ENCODE results near the gene NPY4R.
"Not testable (repeated sequence)": the region's sequence is repeated elsewhere in the genome, so short reads cannot be mapped to it uniquely, and the experiment has no call there.

Gene NPY4R

GRCh38 chr10:46465765-46466164 is at the start of gene NPY4R:
Gene NPY4R, minus strand, starts transcription at chr10:46465958. Its CDS starts 3,323 bp downstream, at chr10:46462635.
- not testable (repeated sequence) for H3K4me3 ChIP-seq (ENCODE audit: low read depth, low read length)

DNA sequence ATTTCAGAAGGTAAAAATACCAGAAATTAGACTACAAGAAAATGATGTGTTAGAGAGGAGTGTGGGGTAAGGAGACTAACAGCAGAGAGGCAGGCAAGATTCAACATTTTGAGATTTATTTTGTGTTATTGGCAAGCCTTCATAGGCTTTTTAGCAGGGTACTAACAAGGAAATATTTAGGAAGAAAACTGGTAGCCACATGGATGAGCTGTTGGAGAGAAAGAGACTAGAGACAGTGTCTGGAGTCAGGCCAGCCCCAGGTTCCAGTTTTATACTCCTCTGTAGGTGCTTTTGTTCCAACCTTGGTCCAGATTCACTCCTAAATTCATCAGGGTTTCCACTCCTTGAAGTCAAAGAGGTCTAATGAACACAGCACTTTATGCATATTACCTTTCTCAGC is 49.6 kb upstream of the NPY4R start:
- TF ChIP-seq, protein P1, sequence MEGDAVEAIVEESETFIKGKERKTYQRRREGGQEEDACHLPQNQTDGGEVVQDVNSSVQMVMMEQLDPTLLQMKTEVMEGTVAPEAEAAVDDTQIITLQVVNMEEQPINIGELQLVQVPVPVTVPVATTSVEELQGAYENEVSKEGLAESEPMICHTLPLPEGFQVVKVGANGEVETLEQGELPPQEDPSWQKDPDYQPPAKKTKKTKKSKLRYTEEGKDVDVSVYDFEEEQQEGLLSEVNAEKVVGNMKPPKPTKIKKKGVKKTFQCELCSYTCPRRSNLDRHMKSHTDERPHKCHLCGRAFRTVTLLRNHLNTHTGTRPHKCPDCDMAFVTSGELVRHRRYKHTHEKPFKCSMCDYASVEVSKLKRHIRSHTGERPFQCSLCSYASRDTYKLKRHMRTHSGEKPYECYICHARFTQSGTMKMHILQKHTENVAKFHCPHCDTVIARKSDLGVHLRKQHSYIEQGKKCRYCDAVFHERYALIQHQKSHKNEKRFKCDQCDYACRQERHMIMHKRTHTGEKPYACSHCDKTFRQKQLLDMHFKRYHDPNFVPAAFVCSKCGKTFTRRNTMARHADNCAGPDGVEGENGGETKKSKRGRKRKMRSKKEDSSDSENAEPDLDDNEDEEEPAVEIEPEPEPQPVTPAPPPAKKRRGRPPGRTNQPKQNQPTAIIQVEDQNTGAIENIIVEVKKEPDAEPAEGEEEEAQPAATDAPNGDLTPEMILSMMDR (IDR thresholded peaks at IDR 0.05; ENCODE audit: borderline replicate concordance, insufficient read depth, low read depth, low read length) = no peak
- no peak overlapping the region for H3K4me3 ChIP-seq (ENCODE audit: low read depth, low read length)

DNA sequence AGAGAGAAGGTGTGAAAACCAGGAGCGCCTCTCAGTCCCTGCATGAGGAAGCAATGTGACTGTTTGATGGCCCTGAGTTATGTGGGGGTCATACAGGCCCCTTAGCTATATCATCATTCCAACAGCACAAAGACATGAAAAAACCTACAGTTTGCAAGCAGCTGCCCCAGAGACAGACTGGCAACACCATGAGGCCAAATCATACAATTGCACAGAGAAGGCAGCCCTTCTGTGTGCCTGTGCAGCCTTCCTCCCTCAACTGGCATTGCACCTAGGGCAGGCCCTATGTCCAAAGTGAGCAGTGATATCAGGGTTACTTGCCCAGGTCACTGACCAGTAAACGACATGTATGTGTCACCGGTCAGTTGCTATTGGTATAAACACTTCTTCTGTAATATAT is 49.1 kb upstream of the NPY4R start:
- TF ChIP-seq, protein P1 (IDR thresholded peaks at IDR 0.05; ENCODE audit: borderline replicate concordance, insufficient read depth, low read depth, low read length) = no peak
- no peak overlapping the region for H3K4me3 ChIP-seq (ENCODE audit: low read depth, low read length)

- H3K4me3 ChIP-seq (ENCODE audit: low read depth, low read length) = no peak overlapping the region
- TF ChIP-seq, protein P1 (IDR thresholded peaks at IDR 0.05; ENCODE audit: borderline replicate concordance, insufficient read depth, low read depth, low read length) = no peak
These were observed 48.7 kb upstream of the NPY4R start for GRCh38 chr10:46514431-46514861.

GRCh38 chr10:46513333-46513732 is 47.6 kb upstream of the NPY4R start:
- H3K4me3 ChIP-seq (ENCODE audit: low read depth, low read length) = not testable (repeated sequence)

- not testable (repeated sequence) for H3K4me3 ChIP-seq (ENCODE audit: low read depth, low read length)
These were observed 47.0 kb upstream of the NPY4R start for GRCh38 chr10:46512725-46513124.

- H3K4me3 ChIP-seq (ENCODE audit: low read depth, low read length) = not testable (repeated sequence)
These were observed 46.2 kb upstream of the NPY4R start for GRCh38 chr10:46512002-46512401.

GRCh38 chr10:46499990-46500389 is 34.2 kb upstream of the NPY4R start:
- not testable (repeated sequence) for H3K4me3 ChIP-seq (ENCODE audit: low read depth, low read length)

DNA sequence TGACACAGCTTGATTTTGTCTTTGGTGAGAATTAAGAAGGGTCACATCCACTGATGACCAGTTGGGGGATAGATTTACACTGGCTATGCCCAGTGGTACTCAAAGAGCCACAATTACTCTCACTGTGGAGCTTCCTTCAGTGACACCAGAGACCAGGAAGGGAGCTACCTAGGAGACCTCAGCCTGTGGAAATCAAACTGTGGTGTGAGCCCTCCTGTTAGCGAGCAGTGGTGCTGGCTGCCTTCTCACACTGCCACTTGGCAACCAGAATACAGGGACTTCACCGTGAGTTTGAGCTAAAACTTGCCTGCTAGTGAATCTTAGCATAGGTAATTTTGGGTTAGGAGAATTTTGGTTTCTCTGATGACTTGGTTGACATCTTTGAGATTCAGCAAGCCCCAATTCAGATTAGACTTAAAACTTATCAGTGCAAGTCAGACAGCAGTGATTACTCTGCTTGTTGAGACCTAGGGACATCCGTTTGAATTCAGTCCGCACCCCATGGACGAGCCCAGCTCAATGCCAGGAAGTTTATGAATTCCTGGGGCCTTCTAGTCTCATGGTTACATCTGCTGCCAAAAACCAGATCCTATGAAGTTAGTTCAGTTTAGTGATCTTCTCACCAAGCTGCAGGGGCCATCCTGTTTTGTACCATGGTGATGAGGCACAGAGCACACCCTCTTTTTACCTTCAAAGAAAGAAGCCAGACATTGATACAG is 33.4 kb upstream of the NPY4R start:
- not testable (repeated sequence) for H3K4me3 ChIP-seq (ENCODE audit: low read depth, low read length)

GRCh38 chr10:46497878-46498277 is 32.1 kb upstream of the NPY4R start:
- not testable (repeated sequence) for H3K4me3 ChIP-seq (ENCODE audit: low read depth, low read length)

DNA sequence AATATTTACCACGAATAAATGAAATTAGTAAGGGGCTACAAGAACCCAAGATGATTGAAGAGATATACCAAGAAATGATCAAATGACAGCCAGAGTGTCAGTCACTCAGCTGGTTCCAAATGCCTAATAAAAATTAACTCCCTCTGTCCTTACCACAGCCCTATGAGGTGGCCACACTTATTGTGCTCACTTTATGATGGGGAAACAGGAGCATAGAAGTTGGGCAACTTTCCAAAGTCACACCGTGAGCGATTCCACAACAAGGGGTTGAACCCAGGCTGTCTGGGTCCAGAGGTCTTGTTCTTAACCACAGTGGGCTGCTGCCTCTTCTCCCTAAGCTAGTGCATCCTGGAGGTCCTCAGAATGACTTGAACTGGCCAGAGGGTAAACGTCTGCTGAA is 31.6 kb upstream of the NPY4R start:
- H3K4me3 ChIP-seq (ENCODE audit: low read depth, low read length) = not testable (repeated sequence)

DNA sequence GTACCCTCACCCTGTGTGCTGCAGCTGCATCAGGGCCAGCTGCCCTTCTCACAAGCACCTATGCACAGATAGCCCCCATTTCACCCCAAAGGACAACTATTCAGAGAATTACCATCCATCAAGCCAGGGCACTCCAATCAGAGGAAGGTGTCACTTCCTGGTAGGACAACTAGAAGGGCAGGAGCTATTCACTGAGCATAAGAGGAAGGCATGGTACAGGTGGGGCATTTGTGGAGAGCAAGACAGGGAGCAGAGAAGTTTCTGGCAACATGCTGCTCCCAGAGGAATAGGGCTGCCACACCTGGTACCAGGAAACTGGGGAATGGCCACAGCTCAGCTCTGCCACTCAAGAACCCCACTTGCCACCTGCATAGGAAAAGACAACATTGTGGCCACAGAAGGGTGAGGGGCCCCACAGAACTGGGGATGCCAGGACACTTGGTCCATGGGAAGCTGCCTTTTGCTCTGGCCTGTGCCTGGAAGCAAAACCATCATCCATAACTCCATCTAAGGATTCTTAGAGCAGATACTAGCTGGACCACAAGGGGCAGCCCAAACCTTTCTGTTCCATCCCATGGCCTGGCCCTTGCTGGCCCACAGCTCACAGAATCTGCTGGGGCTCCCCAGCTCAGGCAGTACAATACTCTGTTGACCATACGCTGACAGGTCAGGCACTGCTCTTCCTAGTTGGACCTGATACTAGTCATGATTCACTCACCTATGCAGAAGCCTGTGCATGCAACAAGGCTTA is 25.8 kb upstream of the NPY4R start:
- not testable (repeated sequence) for H3K4me3 ChIP-seq (ENCODE audit: low read depth, low read length)

DNA sequence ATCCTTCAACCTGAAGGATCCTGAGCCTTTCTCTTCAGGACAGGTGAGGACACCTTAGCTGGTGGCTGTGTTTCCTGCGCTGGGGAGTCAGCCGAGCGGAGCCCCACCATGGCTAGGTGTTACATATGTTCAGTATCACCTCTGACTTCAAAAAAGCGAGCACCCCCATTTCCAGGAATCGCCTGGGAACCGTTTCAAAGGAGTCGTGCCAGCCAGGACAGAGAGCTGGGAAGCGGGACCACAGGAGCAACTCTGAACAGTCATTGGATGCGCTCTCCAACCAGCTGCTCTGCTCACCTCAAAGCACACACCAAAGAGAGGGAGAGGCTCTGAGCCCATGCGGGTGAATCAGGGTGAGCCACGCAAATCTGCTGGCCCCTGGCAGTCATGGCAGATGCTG is 24.5 kb upstream of the NPY4R start:
- H3K4me3 ChIP-seq (ENCODE audit: low read depth, low read length) = not testable (repeated sequence)

DNA sequence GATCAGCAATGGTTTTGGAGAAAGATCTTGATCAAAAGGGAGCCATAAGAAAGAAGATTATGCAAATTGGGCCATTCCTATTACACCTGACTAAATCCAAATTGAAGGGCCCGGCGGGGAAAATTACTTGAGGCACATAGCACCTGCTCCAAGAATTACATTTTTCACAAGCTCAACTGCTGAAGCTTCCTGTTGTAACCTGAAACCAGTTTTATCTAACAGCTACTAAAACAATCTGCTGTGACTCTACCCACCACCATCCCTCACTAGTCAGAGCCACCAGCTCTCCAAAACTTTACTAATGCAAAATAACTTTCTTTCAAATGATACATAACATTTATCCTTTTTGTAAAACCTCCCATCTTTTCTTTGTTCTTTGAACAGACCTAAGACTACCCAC is 20.7 kb upstream of the NPY4R start:
- not testable (repeated sequence) for H3K4me3 ChIP-seq (ENCODE audit: low read depth, low read length)

DNA sequence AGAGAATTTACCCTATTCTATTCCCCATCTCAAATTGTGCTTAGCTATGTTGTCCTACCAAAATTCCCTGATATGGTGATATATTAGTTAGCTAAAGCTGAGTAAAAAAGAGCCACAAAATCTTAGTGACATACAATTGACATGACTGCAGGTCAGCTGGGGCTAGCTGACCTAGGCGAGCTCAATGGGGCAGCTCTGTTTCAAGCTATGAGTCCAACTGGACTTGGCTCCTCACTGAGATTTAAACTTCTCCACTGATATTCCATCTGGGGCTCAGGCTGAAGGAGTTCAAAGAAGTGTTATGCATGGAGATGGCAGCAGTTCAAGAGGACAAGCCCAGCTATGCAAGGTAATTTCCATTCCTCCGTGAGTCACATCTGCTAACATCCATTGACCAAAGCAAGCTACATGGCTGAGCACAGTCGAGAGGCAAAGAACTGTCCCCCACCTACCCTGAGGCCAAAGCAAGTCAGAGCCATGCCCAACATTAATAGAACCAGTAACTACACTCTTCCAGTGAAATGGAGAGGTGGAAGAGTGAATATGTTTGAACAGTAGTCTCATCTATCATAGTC is 9.1 kb upstream of the NPY4R start:
- not testable (repeated sequence) for H3K4me3 ChIP-seq (ENCODE audit: low read depth, low read length)

DNA sequence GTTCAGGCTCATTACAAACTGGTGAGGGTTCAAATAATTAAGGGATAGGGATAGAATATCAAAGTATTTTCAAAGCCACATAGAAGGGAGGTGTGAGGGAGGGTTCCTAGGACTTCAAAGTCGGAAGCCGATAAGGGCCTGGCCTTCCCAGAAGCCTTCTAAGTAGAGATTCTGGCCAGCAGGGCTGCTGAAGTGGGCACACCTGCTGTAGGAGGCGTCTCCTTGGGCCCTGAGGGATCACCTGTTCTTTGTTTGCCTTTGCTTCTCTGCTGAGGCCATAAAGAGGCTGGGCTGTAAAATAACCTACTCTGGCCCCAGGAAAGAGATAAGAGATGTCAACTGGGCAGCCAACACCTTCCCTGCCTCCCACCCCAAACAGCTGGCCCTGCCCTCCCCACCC is 8.0 kb upstream of the NPY4R start:
- not testable (repeated sequence) for H3K4me3 ChIP-seq (ENCODE audit: low read depth, low read length)

DNA sequence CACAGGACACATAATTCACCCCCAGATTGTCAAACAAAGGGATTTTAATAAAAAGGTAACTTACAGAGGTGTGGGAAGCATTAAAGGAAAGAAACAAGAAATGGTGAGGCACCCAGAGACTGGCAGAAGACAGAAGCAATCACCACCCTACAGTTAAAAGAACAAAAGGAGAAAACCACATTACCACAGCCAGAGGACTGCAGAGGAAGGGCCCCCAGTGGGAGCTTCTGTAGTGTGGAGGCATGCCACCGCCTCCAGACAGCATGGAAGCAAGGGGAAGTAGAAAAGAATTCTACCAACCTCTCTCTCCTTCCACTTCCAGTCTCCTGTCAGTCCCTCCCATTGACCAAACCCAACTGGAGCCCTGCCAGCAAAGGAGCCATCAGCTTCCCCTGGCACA is 4.4 kb upstream of the NPY4R start:
- not testable (repeated sequence) for H3K4me3 ChIP-seq (ENCODE audit: low read depth, low read length)

Measured in GM12875 (cell line).